Ishikawa (cell line): Measurements from ENCODE around the gene CCSER1.

Source experiments
- CEBPB ChIP-seq: IDR thresholded peaks from 2 replicates; pipeline ENCODE4 v1.6.1; 2012
- CREB1 ChIP-seq: IDR thresholded peaks from 2 replicates; pipeline ENCODE4 v1.6.1; 2012; ENCODE audit warnings: low read depth
- EGR1 ChIP-seq: IDR thresholded peaks from 2 replicates; pipeline ENCODE4 v1.6.1; 2012
- EP300 ChIP-seq: IDR thresholded peaks from 2 replicates; pipeline ENCODE4 v1.6.1; 2012; ENCODE audit warnings: borderline replicate concordance
- FOXM1 ChIP-seq: IDR thresholded peaks from 2 replicates; pipeline ENCODE4 v1.6.1; 2012; ENCODE audit warnings: low read depth, borderline replicate concordance
- NFIC ChIP-seq: IDR thresholded peaks from 2 replicates; pipeline ENCODE4 v1.6.1; 2012
- RAD21 ChIP-seq: IDR thresholded peaks from 2 replicates; pipeline ENCODE4 v1.6.1; 2012; ENCODE audit warnings: low read depth
- TAF1 ChIP-seq: IDR thresholded peaks from 2 replicates; pipeline ENCODE4 v1.6.1; 2012; ENCODE audit warnings: low read depth, mild to moderate bottlenecking
- TCF12 ChIP-seq: IDR thresholded peaks from 2 replicates; pipeline ENCODE4 v1.6.1; 2012; ENCODE audit warnings: low read depth
- TEAD4 ChIP-seq: IDR thresholded peaks from 2 replicates; pipeline ENCODE4 v1.6.1; 2012
- YY1 ChIP-seq: IDR thresholded peaks from 2 replicates; pipeline ENCODE4 v1.6.1; 2012; ENCODE audit warnings: low read depth
- ZBTB7A ChIP-seq: IDR thresholded peaks from 2 replicates; pipeline ENCODE4 v1.6.1; 2012; ENCODE audit warnings: low read depth
- TF ChIP-seq, protein P1 (sequence below): IDR thresholded peaks from 2 replicates; pipeline ENCODE4 v1.6.1; 2012
- TF ChIP-seq, protein P2 (sequence below): IDR thresholded peaks from 2 replicates; pipeline ENCODE4 v1.6.1; 2012; ENCODE audit warnings: low read depth, mild to moderate bottlenecking
- TF ChIP-seq, protein P3 (sequence below): IDR thresholded peaks from 2 replicates; pipeline ENCODE4 v1.6.1; 2012

Gene CCSER1

DNA sequence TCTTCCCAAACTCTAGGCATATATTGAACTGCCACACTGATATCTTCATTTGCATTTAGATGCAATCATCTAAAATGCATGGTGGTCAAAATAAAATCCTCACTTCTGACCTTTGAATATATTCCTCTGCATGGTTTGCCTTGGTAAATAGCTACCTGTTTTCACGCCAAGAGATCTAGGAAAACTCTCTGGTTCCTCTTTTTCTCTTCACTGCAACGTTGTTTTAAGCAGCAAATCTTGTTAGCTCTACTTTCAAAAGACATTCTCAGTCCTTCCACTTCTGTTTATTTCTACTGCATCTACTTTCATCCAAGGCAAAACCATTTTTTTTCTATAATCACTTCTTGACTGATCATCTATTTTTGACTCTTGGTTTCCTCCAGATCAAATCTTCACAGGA, 1174.9 kb downstream of the CCSER1 start:
- TF ChIP-seq, protein P1, sequence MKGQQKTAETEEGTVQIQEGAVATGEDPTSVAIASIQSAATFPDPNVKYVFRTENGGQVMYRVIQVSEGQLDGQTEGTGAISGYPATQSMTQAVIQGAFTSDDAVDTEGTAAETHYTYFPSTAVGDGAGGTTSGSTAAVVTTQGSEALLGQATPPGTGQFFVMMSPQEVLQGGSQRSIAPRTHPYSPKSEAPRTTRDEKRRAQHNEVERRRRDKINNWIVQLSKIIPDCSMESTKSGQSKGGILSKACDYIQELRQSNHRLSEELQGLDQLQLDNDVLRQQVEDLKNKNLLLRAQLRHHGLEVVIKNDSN, result no peak
- TF ChIP-seq TEAD4 (no peak), YY1 (no peak), CEBPB (no peak), RAD21 (no peak), ZBTB7A (no peak)

DNA sequence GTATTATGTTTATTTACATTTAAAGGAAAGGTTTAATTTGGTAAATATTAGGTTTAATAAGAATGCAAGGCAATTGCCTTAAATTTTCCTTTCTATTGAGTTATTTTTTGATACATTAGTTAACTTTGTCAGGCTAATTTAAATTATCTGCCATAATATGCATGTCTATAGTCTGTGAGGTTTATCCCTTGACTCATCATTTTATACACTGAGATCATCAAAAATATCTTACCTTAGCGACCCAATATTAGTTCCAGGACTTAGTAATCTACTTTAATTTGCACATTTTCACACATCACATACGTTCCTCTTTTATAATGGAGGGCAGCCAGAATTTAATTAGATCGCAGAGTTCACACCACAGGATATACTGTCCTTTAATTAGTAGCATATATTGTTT, 1177.1 kb downstream of the CCSER1 start:
- TF ChIP-seq, protein P2, sequence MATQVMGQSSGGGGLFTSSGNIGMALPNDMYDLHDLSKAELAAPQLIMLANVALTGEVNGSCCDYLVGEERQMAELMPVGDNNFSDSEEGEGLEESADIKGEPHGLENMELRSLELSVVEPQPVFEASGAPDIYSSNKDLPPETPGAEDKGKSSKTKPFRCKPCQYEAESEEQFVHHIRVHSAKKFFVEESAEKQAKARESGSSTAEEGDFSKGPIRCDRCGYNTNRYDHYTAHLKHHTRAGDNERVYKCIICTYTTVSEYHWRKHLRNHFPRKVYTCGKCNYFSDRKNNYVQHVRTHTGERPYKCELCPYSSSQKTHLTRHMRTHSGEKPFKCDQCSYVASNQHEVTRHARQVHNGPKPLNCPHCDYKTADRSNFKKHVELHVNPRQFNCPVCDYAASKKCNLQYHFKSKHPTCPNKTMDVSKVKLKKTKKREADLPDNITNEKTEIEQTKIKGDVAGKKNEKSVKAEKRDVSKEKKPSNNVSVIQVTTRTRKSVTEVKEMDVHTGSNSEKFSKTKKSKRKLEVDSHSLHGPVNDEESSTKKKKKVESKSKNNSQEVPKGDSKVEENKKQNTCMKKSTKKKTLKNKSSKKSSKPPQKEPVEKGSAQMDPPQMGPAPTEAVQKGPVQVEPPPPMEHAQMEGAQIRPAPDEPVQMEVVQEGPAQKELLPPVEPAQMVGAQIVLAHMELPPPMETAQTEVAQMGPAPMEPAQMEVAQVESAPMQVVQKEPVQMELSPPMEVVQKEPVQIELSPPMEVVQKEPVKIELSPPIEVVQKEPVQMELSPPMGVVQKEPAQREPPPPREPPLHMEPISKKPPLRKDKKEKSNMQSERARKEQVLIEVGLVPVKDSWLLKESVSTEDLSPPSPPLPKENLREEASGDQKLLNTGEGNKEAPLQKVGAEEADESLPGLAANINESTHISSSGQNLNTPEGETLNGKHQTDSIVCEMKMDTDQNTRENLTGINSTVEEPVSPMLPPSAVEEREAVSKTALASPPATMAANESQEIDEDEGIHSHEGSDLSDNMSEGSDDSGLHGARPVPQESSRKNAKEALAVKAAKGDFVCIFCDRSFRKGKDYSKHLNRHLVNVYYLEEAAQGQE, result no peak
- TF ChIP-seq EGR1 (no peak), RAD21 (no peak), CEBPB (no peak), YY1 (no peak), ZBTB7A (no peak), TCF12 (no peak)

DNA sequence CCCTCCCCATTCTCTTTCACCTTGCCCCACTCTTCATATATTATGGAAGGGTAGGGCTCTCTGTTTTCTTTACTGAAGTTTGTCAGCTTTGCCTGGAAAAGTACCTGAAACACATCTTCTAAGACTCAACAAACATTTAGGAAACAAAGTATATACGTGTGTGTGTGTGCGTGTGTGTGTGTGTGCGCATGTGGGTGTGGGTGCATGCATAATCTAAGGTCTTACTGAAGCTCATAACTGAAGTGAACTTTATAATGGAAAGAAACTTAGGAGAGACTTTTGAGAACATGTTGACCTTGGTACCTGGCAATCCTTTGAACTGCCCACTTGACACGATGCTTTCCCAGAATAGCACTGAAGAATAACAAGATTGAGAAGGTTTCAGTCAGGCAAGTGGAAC, 1190.2 kb downstream of the CCSER1 start:
- TF ChIP-seq EGR1 (no peak), FOXM1 (no peak), ZBTB7A (no peak), CEBPB (no peak), RAD21 (no peak)
- TF ChIP-seq, protein P3, sequence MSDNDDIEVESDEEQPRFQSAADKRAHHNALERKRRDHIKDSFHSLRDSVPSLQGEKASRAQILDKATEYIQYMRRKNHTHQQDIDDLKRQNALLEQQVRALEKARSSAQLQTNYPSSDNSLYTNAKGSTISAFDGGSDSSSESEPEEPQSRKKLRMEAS, result no peak

DNA sequence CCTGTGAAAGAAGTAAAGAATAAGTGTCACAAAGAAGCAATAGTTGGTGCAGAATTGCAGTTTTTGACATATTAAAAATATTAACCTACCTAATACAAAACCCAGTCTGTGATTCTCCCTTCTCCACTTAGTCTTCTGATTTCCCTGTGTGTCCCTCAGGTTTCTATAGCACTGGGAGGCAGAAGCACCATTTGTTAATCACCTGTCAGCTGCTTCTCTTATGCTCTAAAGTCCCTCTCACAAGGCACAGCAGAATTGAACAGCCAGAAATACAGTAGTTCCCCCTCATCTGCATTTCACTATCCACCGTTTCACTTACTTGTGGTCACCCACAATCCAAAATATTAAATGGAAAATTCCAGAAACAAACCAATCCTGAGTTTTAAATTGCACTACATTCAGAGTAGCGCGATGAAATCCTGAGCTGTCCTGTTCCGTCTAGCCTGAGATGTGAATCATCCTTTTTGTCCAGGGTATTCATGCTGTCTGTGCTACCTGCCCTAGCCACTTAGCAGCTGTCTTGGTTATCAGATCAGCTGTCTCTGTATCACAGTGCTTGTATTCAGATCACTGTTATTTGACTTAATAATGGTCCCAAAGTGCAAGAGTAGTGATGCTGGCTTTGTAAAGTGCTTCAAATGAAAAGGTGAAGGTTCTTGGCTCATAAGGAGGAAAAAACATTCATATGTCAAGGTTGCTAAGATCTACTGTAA, 1192.5 kb downstream of the CCSER1 start:
- TF ChIP-seq EGR1 (no peak), YY1 (no peak), EP300 (no peak)
- TF ChIP-seq, protein P2, result no peak

DNA sequence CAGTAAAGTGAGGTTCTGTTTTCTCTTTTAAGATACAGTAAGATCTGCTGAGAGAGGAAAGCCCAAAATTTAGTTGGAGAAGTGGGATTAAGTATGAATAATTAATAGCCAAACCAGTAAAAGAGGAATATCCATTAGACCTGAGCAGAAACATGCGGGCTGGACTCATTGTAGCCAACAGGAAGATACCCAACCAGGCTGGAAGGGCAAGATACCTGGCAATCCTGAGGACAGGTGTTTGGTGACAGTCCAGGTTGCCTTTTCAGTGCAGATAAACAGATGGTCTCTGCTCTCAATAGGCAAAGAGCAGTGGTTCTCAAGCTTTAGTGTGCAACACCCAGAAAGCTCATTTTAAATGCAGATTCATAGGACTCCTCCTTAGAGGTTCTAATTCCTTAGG, 1195.8 kb downstream of the CCSER1 start:
- TF ChIP-seq ZBTB7A (no peak), EP300 (no peak), TAF1 (no peak), CREB1 (no peak), FOXM1 (no peak), NFIC (no peak), CEBPB (no peak)
- TF ChIP-seq, protein P3, result no peak

DNA sequence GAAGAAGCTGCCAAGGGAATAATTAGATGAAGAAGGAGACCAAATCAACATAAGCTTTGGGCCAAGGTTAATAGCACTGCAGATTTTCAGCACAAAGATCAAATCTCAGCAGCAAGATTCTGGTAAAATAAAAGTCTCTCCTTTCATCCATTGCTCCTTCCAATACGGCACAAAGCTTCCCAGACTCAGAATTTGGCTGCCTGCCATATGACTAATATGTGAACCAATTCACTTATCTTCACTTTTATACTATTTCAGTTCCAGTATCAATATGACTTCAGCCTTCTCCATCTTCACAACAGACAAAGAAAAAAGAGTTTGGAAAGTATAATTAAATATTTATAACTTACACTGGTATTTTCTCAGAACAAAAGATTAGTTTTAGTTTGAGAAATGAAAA, 1198.3 kb downstream of the CCSER1 start:
- no peak for TF ChIP-seq YY1
- TF ChIP-seq NFIC, result peak; percentile 31; the same call in 1 of the 2 replicates

DNA sequence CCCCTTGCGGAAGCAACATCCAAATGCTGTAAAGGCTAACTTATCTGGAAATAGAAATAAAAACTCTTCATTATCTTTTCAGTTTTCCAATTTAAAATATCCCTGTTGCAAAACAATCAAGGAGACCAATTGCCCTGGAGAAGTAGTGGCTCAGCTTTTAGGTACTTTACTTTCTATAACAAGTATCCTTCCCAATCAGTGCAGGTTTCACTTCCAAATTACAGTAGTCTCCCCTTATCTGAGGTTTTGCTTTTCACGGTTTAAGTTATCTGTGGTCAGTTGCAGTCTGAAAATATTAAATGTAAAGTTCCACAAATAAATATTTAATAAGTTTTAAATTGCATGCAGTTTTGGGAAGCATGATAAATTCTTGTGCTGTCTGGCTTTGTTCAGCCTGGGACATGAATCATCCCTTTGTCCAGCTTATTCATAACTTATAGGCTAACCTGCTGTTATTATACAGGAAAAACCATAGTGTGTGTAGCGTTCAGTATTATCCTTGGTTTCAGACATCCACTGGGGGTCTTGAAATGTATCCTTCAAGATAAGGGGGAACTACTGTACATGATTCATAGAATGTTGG, 1203.5 kb downstream of the CCSER1 start:
- no peak for TF ChIP-seq EP300
- TF ChIP-seq TAF1, result no peak

DNA sequence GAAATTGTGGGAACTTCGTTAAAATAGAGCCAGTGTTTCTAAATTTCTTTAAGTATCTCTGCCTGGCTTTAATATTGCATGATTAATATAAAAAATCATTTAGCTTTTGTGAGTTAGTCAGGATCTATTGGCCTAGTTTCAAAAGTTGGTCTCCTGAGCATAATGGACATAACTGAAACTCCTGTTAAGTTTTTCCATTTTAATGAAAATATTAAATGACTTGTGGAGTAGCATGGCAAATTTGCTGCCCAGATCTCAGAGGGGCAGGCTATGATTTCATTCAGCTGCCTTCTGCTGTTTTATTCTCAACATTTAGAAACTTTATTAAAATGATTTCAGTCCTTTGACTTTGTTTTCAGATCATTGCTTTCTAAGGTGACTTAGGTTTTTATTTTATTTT, 1213.6 kb downstream of the CCSER1 start:
- TF ChIP-seq RAD21 (no peak), NFIC (no peak), TCF12 (no peak), TEAD4 (no peak), FOXM1 (no peak), TAF1 (no peak), EGR1 (no peak), CREB1 (no peak), EP300 (no peak), YY1 (no peak), CEBPB (no peak), ZBTB7A (no peak)
- TF ChIP-seq, protein P2, result no peak
- TF ChIP-seq, protein P3, result no peak
- TF ChIP-seq, protein P1, result no peak
